Astrocyte of the spinal cord (primary cell): Measurements from ENCODE around the gene LNP1.

Experiments used
- DNase-seq: peaks from one replicate; pipeline ENCODE4 v3.0.0; 2011; ENCODE audit warnings: low read depth, low spot score
- H3K4me3 ChIP-seq: 2 replicates; pipeline ENCODE4 v1.5.1; 2011; ENCODE audit warnings: low read depth, mild to moderate bottlenecking, low read length, moderate library complexity
- in situ Hi-C: cut with HindIII; loops from 2 replicates; pipeline ENCODE4 v1.10.0; 2017; ENCODE audit warnings: low sequenced_read_pairs
- TF ChIP-seq, protein P1 (sequence below): IDR thresholded peaks from 2 replicates; pipeline ENCODE4 v1.5.1; 2012; ENCODE audit warnings: low read depth, mild to moderate bottlenecking, low read length, inconsistent platforms

LNP1 gene

DNA sequence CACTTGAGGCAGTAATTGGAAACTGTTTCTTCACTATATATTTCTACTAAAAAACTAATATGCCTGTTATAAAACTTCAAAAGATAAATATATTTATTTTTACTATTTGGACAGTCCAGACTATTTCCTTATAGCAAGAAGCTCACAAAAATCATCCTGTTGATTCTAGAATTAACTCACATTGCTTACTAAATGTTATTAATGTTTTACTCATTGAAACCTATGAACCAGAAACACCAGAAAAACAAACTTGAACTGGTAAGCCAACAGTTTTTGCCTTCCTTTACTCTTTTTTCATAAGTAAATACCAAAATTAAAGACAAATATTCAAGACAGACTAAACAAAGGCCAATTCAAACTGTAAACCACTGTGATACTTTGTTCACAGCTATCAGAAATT lies 26.8 kb upstream of the LNP1 start:
- H3K4me3 ChIP-seq, result no peak overlapping the region
- DNase-seq, result no peak
- TF ChIP-seq, protein P1, sequence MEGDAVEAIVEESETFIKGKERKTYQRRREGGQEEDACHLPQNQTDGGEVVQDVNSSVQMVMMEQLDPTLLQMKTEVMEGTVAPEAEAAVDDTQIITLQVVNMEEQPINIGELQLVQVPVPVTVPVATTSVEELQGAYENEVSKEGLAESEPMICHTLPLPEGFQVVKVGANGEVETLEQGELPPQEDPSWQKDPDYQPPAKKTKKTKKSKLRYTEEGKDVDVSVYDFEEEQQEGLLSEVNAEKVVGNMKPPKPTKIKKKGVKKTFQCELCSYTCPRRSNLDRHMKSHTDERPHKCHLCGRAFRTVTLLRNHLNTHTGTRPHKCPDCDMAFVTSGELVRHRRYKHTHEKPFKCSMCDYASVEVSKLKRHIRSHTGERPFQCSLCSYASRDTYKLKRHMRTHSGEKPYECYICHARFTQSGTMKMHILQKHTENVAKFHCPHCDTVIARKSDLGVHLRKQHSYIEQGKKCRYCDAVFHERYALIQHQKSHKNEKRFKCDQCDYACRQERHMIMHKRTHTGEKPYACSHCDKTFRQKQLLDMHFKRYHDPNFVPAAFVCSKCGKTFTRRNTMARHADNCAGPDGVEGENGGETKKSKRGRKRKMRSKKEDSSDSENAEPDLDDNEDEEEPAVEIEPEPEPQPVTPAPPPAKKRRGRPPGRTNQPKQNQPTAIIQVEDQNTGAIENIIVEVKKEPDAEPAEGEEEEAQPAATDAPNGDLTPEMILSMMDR, result no peak
- in situ Hi-C loops, result no loop called here

DNA sequence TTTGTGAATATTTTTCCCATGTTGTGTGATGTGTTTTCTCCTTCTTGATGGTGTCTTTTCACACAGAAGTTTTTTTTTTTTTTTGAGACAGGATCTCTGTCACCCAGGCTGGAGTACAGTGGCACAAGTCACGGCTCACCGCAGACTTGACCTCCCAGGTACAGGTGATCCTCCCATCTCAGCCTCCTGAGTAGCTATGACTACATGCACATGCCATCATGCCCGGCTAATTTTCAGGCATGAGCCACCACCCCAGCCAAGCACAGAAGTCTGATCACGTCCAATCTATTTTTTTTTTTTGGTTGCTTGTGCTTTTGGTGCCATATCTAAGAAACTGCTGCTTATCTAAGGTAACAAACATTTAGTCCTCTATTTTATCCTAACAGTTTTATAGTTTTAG lies 25.0 kb upstream of the LNP1 start:
- H3K4me3 ChIP-seq, result no peak overlapping the region
- in situ Hi-C loops, result no loop called here
- DNase-seq, result no peak
- TF ChIP-seq, protein P1, result no peak

DNA sequence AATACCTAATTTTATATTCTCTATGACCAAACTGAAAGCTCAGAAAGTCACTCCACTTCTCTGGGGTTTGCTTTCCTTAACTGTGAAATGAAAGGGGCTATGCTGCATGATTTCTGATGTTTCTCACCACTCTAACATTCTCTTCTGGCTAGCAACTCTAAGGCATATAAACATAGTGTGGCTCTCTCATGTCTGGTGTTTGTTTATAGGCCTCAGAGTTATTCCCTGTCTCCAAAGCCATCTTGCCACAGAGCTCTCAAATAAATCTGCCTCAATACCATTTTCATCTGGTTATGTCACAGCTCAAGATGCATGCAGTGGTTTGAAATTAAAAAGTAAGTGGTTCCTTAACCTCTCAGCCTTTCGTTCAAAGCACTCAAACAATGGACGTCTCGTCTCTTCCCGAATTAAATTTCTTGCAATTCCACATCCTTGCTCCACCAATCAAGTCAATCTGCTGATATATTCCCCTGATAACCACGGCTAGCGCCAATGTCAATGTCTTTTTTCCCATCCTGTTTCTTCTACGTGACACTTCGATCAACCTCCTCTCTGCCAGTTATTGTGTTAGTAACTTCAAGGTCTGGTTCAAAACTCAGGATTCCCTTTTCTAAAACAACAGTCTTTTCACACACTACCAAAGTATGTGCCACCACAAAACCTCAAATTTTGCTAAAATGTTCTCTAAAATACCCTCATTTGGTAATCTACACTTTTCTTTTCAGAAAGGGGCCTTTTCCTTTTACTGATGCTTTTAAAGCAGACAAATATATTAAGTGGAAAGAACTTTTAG lies 16.4 kb upstream of the LNP1 start:
- in situ Hi-C loops, result no loop called here
- no peak overlapping the region for H3K4me3 ChIP-seq
- peak; percentile 9 for DNase-seq
- TF ChIP-seq, protein P1, result no peak

DNA sequence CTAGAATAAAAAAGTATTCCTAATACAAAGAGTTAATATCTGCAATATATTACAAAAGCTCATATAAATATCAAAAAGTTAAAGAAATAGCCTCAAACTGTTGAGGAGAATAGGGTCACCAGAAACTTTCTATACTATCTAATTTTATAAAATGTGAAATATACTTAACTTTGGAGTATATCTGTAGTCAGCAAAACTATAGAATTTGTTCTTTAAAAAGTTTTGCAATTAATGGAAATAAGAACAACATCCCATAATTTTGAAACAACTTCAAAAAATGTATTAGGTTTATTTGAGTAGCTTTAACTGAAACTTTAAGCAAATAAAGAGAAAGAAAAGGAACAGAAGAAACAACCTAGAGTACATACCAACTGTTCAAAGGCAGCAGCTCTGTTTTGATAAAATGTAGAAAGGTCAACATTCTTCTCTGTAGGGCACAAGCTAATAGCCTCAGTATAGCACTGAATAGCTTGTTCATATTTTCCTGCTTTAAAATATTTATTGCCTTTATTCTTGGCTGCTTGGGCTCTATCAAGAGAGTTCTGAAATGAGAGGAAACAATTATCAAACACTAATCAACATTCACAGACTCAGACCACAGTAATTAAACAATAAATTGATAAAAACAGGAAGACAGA lies 14.8 kb upstream of the LNP1 start:
- TF ChIP-seq, protein P1, result no peak
- in situ Hi-C loops, result no loop called here
- DNase-seq, result peak; percentile 45

DNA sequence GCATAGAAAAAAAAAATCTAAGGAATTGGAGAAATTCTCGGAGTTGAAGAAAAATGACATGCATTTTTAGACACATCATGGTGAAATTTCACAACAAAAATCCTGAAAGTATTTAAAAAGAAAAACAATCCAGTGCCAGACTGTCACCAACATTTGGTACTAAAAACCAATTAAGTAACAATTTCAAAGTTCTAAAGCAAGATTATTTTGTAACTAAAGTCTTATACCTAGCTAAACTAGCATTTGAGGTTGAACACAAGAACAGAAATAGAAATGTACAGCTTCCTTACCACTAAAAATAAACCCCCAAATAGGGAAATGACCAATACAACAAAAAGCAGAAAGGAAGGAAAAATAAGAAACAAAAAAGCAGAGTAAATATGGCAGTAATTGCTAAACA lies 12.3 kb upstream of the LNP1 start:
- H3K4me3 ChIP-seq, result no peak overlapping the region
- TF ChIP-seq, protein P1, result no peak
- DNase-seq, result no peak
- in situ Hi-C loops, result no loop called here

More for the DNA sequence above, 14.8 kb upstream of the LNP1 start:
- no peak overlapping the region for H3K4me3 ChIP-seq

DNA sequence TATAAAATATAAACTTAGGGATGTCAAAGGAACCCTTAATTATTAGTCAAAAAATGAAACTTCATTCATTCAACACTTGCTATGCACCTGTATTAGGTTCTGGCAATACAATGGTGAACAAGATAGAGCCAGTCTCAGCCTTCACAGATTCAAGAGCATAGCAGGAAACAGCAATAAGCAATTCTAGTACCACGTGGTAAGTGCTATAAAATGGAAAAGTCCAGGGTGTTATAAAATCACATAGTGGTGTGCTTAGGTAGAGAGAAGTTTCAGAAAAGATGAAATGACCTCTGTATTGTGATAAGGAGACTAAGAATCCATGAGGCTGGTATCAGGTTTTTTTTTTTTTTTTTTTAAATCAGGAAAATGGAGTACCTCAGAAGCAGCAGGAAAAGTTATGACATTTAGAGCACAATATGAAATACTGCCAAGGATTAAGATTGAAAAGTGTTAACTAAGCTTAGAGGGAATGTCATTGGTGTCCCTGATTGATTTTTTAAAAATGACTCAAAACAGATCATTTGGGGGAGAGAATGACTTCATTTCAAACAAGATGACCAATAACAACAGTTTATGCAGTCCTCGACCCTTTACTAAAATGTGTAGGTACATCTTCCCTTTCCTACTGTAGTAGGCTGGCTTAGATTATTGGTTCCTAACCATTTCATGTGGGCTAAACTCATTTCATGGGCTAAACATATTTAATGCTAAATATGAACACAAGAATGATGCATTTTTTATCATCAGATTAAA lies 5.5 kb upstream of the LNP1 start:
- no peak overlapping the region for H3K4me3 ChIP-seq
- DNase-seq, result no peak
- TF ChIP-seq, protein P1, result no peak
- in situ Hi-C loops, result no loop called here
